K562 (cell line): ENCODE results near the gene PSMC6. TPM values are rescaled to one million over a fixed set of nuclear protein-coding genes. Genes with fewer than 3 reads are reported as not detected.

ENCODE experiments used
- ATAC-seq: fragments of 200-7000 bp; cut with Tn5 transposase; 3 replicates; pipeline ENCODE4 v1.9.1; 2020; ENCODE audit warnings: moderate library complexity
- BruUV-seq: library from RNA; stranded (reverse); fragments of 400-500 nt; replicated peaks from 2 replicates; lab custom pipeline; 2021; lab: Mats Ljungman, UMichigan
- CTCF ChIA-PET: fragments of 300-600 bp; formaldehyde crosslinking; extraction: SDS; loops from one replicate; lab custom pipeline; 2021; ENCODE audit warnings: low intra/inter-chr PET ratio; lab: Yijun Ruan, JAX
- POLR2A ChIA-PET: fragments of 300-600, 350-650 bp; sonication (Branson Sonifier 250); formaldehyde crosslinking; extraction: SDS; loops from one replicate; lab custom pipeline; 2021; ENCODE audit warnings: antibody characterized with exemption, inconsistent platforms; lab: Yijun Ruan, JAX
- DNase-seq, 4 experiments: peaks; one replicate each; pipeline versions ENCODE4 v3.0.0 to v3.0.0-alpha.2; 2011 to 2018; ENCODE audit warnings: low spot score in 3 of 4, mixed read lengths in 3 of 4; ENCODE audit errors: extremely low read depth in 1 of 4
- FAIRE-seq: peaks from 2 replicates; lab custom pipeline; 2011; peaks lifted over from hg19 to GRCh38; lab: Jason Lieb, UNC
- H2AFZ ChIP-seq: 2 replicates; pipeline ENCODE4 v1.6.0; 2011; ENCODE audit warnings: low read depth, low read length, control low read depth, inconsistent platforms
- H3K27ac ChIP-seq: fragments of 200-600 bp; 3 replicates; pipeline ENCODE4 v1.8.0; 2011; ENCODE audit warnings: low read depth, mild to moderate bottlenecking, control low read depth, inconsistent platforms, low read length, moderate library complexity, mixed read lengths; ENCODE audit errors: extremely low read depth
- H3K27me3 ChIP-seq, 2 experiments: fragments of 300-600 bp in 1 of 2; 2 replicates in 1 of 2; 3 replicates in 1 of 2; pipeline versions ENCODE4 v1.6.0 to v1.8.0; 2011; ENCODE audit warnings: inconsistent platforms in 2 of 2, low read length in 2 of 2, mild to moderate bottlenecking in 1 of 2, mixed read lengths in 1 of 2, moderate library complexity in 1 of 2; ENCODE audit not compliant: control insufficient read depth in 2 of 2, insufficient read depth in 2 of 2
- H3K36me3 ChIP-seq: fragments of 300-600 bp; 3 replicates; pipeline ENCODE4 v1.8.0; 2011; ENCODE audit warnings: mild to moderate bottlenecking, low read length, inconsistent platforms; ENCODE audit not compliant: control insufficient read depth, insufficient read depth
- H3K4me1 ChIP-seq, 2 experiments: fragments of 200-600 bp in 1 of 2; replicated peaks in 1 of 2; 2 replicates in 1 of 2; 3 replicates in 1 of 2; pipeline versions ENCODE4 v1.5.1 to v1.8.0; 2011; ENCODE audit warnings: inconsistent platforms in 2 of 2, low read length in 2 of 2, mild to moderate bottlenecking in 1 of 2, mixed read lengths in 1 of 2, moderate library complexity in 1 of 2; ENCODE audit not compliant: control insufficient read depth in 2 of 2, insufficient read depth in 2 of 2
- H3K4me2 ChIP-seq: 2 replicates; pipeline ENCODE4 v1.6.1; 2011; ENCODE audit warnings: low read length, control low read depth, inconsistent platforms, mixed read lengths; ENCODE audit not compliant: insufficient read depth
- H3K4me3 ChIP-seq: fragments of 200-600 bp; sonication (generic), shearing (Covaris generic); 2 replicates; pipeline ENCODE4 v1.5.1; 2016; ENCODE audit warnings: control low read depth, inconsistent platforms
- H3K79me2 ChIP-seq: fragments of 200-600 bp; 3 replicates; pipeline ENCODE4 v1.8.0; 2011; ENCODE audit warnings: low read length, inconsistent platforms; ENCODE audit not compliant: control insufficient read depth, insufficient read depth
- H3K9ac ChIP-seq, 2 experiments: 2 replicates each; pipeline versions ENCODE4 v1.6.0 to v1.6.1; 2011; ENCODE audit warnings: low read depth in 2 of 2, low read length in 2 of 2, control low read depth in 1 of 2, inconsistent platforms in 1 of 2, mild to moderate bottlenecking in 1 of 2, mixed read lengths in 1 of 2; ENCODE audit not compliant: insufficient read depth in 1 of 2
- H3K9me1 ChIP-seq: one replicate; pipeline ENCODE4 v1.6.0; 2011; ENCODE audit warnings: inconsistent platforms, mild to moderate bottlenecking, low read length, moderate library complexity; ENCODE audit not compliant: control insufficient read depth, insufficient read depth
- H3K9me3 ChIP-seq: replicated peaks from 2 replicates; pipeline ENCODE4 v1.5.1; 2011; ENCODE audit warnings: low read depth, low read length, inconsistent platforms; ENCODE audit not compliant: control insufficient read depth, insufficient read depth
- H4K20me1 ChIP-seq: replicated peaks from 2 replicates; pipeline ENCODE4 v1.6.1; 2011; ENCODE audit warnings: low read length, inconsistent platforms, mixed read lengths; ENCODE audit not compliant: control insufficient read depth, insufficient read depth
- ARHGAP35 ChIP-seq: fragments of 450-650 bp; IDR thresholded peaks from 2 replicates; pipeline ENCODE4 v1.6.1; 2018; ENCODE audit not compliant: partially characterized antibody
- BRD9 ChIP-seq: fragments of 450-650 bp; IDR thresholded peaks from 2 replicates; pipeline ENCODE4 v1.6.1; 2018; ENCODE audit warnings: low read depth; ENCODE audit not compliant: partially characterized antibody
- GTF2F1 ChIP-seq: IDR thresholded peaks from 2 replicates; pipeline ENCODE4 v1.6.1; 2011; ENCODE audit warnings: low read depth, low read length, improper control_type of control experiment
- RAD21 ChIP-seq, 2 experiments: fragments of 250-450 bp in 1 of 2; fragments of 450-650 bp in 1 of 2; sonication (Bioruptor Pico) in 1 of 2; formaldehyde crosslinking in 1 of 2; IDR thresholded peaks in 1 of 2; conservative IDR thresholded peaks in 1 of 2; 2 replicates each; pipeline versions ENCODE4 v1.4.0 to v1.8.0; 2020 to 2022; ENCODE audit warnings: mild to moderate bottlenecking in 2 of 2, moderate library complexity in 1 of 2
- SETDB1 ChIP-seq: IDR thresholded peaks from one replicate; pipeline ENCODE4 v1.6.1; 2012; ENCODE audit warnings: low read length, control low read depth, inconsistent platforms
- WHSC1 ChIP-seq: IDR thresholded peaks from one replicate; pipeline ENCODE4 v1.6.1; 2012; ENCODE audit warnings: low read length, control low read depth, inconsistent platforms
- ZNF384 ChIP-seq: IDR thresholded peaks from 2 replicates; pipeline ENCODE4 v1.6.1; 2012; ENCODE audit warnings: low read depth, low read length, improper control_type of control experiment
- ZNF518B ChIP-seq: fragments of 250-450 bp; sonication (Bioruptor Pico); IDR thresholded peaks from 2 replicates; pipeline ENCODE4 v1.5.0; 2021; ENCODE audit warnings: mild to moderate bottlenecking, moderate library complexity
- WGBS: fragments of 100-300 bp; shearing (Covaris generic); methylation state at CpG from one replicate; pipeline ENCODE4 v1.1.6; 2016; ENCODE audit warnings: low coverage, mixed read lengths; ENCODE audit not compliant: insufficient coverage; ENCODE audit errors: missing lambda C conversion rate; 5-methylcytosine and 5-hydroxymethylcytosine counted together
- in situ Hi-C: fragments of 300-500 bp; cut with MboI; formaldehyde crosslinking; loops from 4 replicates; pipeline ENCODE4 v1.15.0; 2018; ENCODE audit warnings: inconsistent platforms, mixed read lengths
- intact Hi-C: fragments of 100-400 bp; cut with micrococcal nuclease; formaldehyde crosslinking; loops from 2 replicates; pipeline ENCODE4 v1.14.2; 2022
- polyA plus RNA-seq, 8 experiments: library from polyadenylated mRNA; depleted of rRNA in 4 of 8; stranded (reverse) in 5 of 8; unstranded in 3 of 8; fragments of >200 nt; fragmentation: Nextera tagmentation in 2 of 8; fragmentation: Illumina TruSeq in 1 of 8; extraction: Ambion mirVana in 2 of 8; extraction: Trizol in 1 of 8; gene quantifications; 2 replicates each; pipeline versions ENCODE4 v1.2.1 to v1.2.3, GENCODE V29; 2011 to 2014; ENCODE audit warnings: inconsistent platforms in 1 of 8, missing spikeins in 1 of 8
- total RNA-seq, 7 experiments: library from RNA; depleted of rRNA in 6 of 7; stranded (reverse); fragments of >200 nt in 6 of 7; fragmentation: Illumina TruSeq in 2 of 7; extraction: Trizol in 2 of 7; gene quantifications; 2 replicates each; pipeline versions ENCODE4 v1.2.1 to v1.2.3, GENCODE V29; 2011 to 2021; ENCODE audit warnings: low replicate concordance in 1 of 7
- TF ChIP-seq, protein P1 (sequence below): IDR thresholded peaks from 2 replicates; pipeline ENCODE4 v1.6.1; 2016; ENCODE audit warnings: missing genetic modification characterization, missing compliant biosample characterization
- TF ChIP-seq, protein P2 (sequence below): fragments of 450-650 bp; formaldehyde crosslinking; IDR thresholded peaks from 2 replicates; pipeline ENCODE4 v1.4.0; 2020; ENCODE audit warnings: mild to moderate bottlenecking, moderate library complexity
- TF ChIP-seq, protein P3 (sequence below): fragments of 450-650 bp; formaldehyde crosslinking; conservative IDR thresholded peaks from 2 replicates; pipeline ENCODE4 v1.4.0; 2022; ENCODE audit warnings: mild to moderate bottlenecking, missing genetic modification characterization
- TF ChIP-seq, protein P4 (sequence below), 3 experiments: fragments of 200-800 bp in 1 of 3; sonication (Bioruptor generic) in 1 of 3; sonication (generic) in 1 of 3; formaldehyde crosslinking in 1 of 3; IDR thresholded peaks; 2 replicates each; pipeline versions ENCODE4 v1.6.1 to v1.8.0; 2016 to 2022; ENCODE audit warnings: mild to moderate bottlenecking in 2 of 3, missing compliant biosample characterization in 2 of 3, missing genetic modification characterization in 2 of 3, missing genetic modification reagents in 1 of 3

PSMC6 gene
- total and polyA plus RNA-seq, 9 of the 15 experiments (the other 6 are each of a cell fraction or from before 2014, with no cell fraction given) = 91.4 to 224 (median 182) TPM

GRCh38 chr14:52683985-52684520, 22.9 kb upstream of the PSMC6 start:
- H3K9ac ChIP-seq = no peak overlapping the region
- ChIA-PET POLR2A (interaction anchor here (1.0 kb wide), 1 partner anchor 51 kb away, joined by 3 read pairs; no protein-coding TSS in a partner anchor), CTCF (no interaction called here)
- H3K36me3 ChIP-seq = peaks cover 13% of the 10 kb centered on the region; the same call in 1 of the 3 replicates
- H3K4me3 ChIP-seq = no peak overlapping the region
- no peaks in the 10 kb centered on the region for H3K9me3 ChIP-seq
- H3K79me2 ChIP-seq = peaks cover 54% of the 10 kb centered on the region
- WGBS = 74% methylated on average over 2 of the region's 2 CpGs
- ATAC-seq (no peak), FAIRE-seq (no peak), DNase-seq (no peak)
- H3K4me2 ChIP-seq = no peak overlapping the region
- H4K20me1 ChIP-seq = peaks cover 18% of the 10 kb centered on the region
- no peaks in the 10 kb centered on the region for H3K27me3 ChIP-seq
- peaks cover 0 to 11% of the 10 kb centered on the region in 2 experiments; a peak in 3 of 5 replicates for H3K4me1 ChIP-seq
- BruUV-seq = no TSS peak
- in situ Hi-C loops (no loop called here), intact Hi-C loops (no loop called here)
- no peak overlapping the region for H3K27ac ChIP-seq
- no peaks in the 10 kb centered on the region for H3K9me1 ChIP-seq
- H2AFZ ChIP-seq = no peak overlapping the region
- TF ChIP-seq WHSC1 = no peak
- TF ChIP-seq SETDB1 = no peak
- TF ChIP-seq, protein P1, sequence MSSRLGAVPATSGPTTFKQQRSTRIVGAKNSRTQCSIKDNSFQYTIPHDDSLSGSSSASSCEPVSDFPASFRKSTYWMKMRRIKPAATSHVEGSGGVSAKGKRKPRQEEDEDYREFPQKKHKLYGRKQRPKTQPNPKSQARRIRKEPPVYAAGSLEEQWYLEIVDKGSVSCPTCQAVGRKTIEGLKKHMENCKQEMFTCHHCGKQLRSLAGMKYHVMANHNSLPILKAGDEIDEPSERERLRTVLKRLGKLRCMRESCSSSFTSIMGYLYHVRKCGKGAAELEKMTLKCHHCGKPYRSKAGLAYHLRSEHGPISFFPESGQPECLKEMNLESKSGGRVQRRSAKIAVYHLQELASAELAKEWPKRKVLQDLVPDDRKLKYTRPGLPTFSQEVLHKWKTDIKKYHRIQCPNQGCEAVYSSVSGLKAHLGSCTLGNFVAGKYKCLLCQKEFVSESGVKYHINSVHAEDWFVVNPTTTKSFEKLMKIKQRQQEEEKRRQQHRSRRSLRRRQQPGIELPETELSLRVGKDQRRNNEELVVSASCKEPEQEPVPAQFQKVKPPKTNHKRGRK = no peak
- TF ChIP-seq, protein P2, sequence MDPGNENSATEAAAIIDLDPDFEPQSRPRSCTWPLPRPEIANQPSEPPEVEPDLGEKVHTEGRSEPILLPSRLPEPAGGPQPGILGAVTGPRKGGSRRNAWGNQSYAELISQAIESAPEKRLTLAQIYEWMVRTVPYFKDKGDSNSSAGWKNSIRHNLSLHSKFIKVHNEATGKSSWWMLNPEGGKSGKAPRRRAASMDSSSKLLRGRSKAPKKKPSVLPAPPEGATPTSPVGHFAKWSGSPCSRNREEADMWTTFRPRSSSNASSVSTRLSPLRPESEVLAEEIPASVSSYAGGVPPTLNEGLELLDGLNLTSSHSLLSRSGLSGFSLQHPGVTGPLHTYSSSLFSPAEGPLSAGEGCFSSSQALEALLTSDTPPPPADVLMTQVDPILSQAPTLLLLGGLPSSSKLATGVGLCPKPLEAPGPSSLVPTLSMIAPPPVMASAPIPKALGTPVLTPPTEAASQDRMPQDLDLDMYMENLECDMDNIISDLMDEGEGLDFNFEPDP = no peak
- no peak for TF ChIP-seq ARHGAP35
- no peak for TF ChIP-seq ZNF384
- TF ChIP-seq RAD21 (CRISPR knock-in tag; conservative IDR thresholded peaks at IDR 0.05 in 1 of 2, IDR thresholded peaks at IDR 0.05 in 1 of 2) = no peak
- no peak for TF ChIP-seq GTF2F1
- TF ChIP-seq, protein P3, sequence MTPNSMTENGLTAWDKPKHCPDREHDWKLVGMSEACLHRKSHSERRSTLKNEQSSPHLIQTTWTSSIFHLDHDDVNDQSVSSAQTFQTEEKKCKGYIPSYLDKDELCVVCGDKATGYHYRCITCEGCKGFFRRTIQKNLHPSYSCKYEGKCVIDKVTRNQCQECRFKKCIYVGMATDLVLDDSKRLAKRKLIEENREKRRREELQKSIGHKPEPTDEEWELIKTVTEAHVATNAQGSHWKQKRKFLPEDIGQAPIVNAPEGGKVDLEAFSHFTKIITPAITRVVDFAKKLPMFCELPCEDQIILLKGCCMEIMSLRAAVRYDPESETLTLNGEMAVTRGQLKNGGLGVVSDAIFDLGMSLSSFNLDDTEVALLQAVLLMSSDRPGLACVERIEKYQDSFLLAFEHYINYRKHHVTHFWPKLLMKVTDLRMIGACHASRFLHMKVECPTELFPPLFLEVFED = no peak
- TF ChIP-seq, protein P4, sequence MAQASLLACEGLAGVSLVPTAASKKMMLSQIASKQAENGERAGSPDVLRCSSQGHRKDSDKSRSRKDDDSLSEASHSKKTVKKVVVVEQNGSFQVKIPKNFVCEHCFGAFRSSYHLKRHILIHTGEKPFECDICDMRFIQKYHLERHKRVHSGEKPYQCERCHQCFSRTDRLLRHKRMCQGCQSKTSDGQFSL (CRISPR knock-in tag; IDR thresholded peaks at IDR 0.05) = no peak
- TF ChIP-seq, protein P4 (tag; IDR thresholded peaks at IDR 0.05) = no peak
- TF ChIP-seq ZNF518B (CRISPR knock-in tag) = no peak
- no peak for TF ChIP-seq BRD9
